AG09319 (cell line): ENCODE results near the gene TMEM260.

ENCODE experiments used
- DNase-seq: peaks from one replicate; pipeline ENCODE4 v3.0.0-alpha.2; 2010; ENCODE audit warnings: low read depth; ENCODE audit errors: extremely low read depth
- TF ChIP-seq, protein P1 (sequence below): IDR thresholded peaks from 2 replicates; pipeline ENCODE4 v1.5.1; 2011; ENCODE audit warnings: low read depth, mild to moderate bottlenecking, inconsistent platforms, low read length, moderate library complexity

TMEM260 gene

DNA sequence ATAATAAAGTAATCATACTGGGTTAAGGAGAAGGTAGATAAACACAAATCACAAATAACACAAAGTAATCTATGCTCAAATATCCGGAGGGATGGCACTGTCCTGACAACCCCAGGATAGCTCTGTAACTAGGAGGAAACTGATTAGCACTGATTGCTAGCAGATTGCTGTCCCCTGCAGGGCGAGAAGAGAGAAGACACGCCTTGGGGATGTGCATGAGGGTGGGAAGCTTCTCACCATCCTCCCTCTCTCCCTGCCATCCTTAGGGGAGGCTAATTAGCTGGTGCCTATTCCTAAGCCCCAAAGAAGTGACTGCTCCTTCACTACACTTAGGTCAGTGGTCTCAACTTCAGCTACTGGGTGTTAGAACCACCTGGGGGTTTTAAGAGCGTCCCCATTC is 27.0 kb upstream of the TMEM260 start:
- no peak for DNase-seq
- TF ChIP-seq, protein P1, sequence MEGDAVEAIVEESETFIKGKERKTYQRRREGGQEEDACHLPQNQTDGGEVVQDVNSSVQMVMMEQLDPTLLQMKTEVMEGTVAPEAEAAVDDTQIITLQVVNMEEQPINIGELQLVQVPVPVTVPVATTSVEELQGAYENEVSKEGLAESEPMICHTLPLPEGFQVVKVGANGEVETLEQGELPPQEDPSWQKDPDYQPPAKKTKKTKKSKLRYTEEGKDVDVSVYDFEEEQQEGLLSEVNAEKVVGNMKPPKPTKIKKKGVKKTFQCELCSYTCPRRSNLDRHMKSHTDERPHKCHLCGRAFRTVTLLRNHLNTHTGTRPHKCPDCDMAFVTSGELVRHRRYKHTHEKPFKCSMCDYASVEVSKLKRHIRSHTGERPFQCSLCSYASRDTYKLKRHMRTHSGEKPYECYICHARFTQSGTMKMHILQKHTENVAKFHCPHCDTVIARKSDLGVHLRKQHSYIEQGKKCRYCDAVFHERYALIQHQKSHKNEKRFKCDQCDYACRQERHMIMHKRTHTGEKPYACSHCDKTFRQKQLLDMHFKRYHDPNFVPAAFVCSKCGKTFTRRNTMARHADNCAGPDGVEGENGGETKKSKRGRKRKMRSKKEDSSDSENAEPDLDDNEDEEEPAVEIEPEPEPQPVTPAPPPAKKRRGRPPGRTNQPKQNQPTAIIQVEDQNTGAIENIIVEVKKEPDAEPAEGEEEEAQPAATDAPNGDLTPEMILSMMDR = no peak

DNA sequence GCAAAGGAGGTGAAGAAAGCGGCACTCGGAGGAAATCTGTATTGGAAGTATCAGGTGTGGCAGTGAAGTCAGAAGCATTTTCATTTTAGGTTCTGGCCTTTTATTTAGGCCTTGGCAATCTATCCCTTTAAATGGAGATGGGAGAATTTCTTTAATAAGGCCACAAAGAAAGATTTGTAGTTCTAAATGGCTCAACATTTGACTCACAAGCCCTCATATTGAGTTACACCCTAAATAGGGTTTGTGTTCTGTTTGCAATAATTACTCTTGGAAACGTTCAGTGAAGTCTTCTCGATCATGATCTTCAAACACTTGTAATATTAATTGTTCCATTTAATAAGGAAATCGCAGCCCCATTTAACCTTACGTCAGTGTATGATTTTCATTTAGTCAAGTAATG is 25.3 kb upstream of the TMEM260 start:
- no peak for DNase-seq
- TF ChIP-seq, protein P1 = no peak

DNA sequence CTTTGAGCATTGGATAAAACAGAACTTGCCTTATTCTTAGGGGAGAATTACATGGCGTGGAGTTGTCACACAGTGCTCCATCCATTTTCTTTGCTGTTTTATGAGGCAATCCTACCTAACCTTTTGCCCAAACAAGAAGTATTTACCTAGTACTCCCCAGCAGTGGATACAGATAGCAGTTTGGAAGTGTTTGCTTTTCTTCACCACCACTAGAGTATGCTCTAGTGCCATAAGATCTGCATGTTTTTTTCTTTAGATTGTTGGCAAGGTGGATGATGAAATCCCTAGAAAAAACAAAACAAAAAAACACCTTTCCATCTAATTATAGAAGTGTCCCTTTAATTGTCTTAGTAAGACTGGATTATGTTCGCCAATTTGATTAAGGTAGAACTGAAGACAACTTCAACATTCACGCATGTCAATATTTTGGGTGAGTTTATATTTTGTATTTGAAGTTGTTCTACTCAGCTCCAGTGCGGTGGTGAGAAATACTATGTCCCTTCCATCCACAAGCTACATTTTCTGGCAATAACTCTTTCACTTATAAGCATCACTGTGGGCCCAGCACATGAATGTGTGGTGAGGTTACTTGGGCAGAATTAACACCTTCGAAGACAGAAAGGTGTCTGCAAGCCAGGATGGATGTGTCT is 23.6 kb upstream of the TMEM260 start:
- DNase-seq = peak; percentile 7
- TF ChIP-seq, protein P1 = peak; percentile 73

- DNase-seq = no peak
- TF ChIP-seq, protein P1 = no peak
Measured at GRCh38 chr14:56559182-56559581, 20.4 kb upstream of the TMEM260 start.

GRCh38 chr14:56561606-56562005 is 18.0 kb upstream of the TMEM260 start:
- peak; percentile 44 for DNase-seq
- TF ChIP-seq, protein P1 = no peak

DNA sequence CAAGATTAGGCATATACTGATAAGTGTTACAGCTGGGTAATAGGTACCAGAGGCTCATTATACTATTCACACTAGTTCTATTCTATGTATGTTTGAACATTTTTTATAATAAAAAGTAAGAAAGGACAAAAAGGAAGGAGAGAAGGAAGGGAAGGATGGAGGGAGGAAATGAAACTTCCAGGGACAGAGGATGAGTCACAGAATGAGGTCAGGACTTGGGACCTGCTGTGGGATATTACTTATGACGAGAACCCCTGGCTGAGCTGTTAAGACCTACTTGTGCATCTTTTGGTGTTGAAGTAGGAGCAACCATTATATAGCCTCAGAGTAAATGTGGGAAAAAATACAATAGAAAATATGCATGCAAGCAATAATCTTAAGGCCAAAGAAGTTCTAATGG is 16.7 kb upstream of the TMEM260 start:
- no peak for DNase-seq
- TF ChIP-seq, protein P1 = no peak

DNA sequence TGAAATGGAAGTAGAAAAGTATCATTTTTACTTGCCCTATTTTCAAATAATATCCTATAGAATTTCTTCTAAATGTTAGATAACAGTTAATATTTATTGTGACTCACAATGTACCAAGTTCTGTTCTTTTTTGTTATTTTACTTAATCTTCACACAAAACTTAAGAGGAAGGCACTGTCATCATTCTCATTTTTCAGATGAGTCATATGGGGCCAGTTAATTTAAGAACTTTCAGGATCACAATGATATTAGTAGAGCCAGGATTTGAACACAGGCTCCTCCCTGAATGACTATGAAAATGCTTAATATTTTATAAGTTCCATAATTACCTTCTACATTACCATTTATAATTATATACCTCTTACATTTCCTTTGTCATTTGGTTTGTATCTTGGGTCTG is 10.4 kb upstream of the TMEM260 start:
- TF ChIP-seq, protein P1 = no peak
- DNase-seq = no peak
